ENCODE data around the gene RABGAP1L. TPM values are rescaled to one million over a fixed set of nuclear protein-coding genes. Genes with fewer than 3 reads are reported as not detected.
"Not testable (repeated sequence)": the region's sequence is repeated elsewhere in the genome, so short reads cannot be mapped to it uniquely, and the experiment has no call there.

Gene RABGAP1L
- total RNA-seq, 6 experiments from 2014 or later, result 11.7 to 23.1 (median 18.5) TPM

- Histone ChIP-seq H3K9me3 (no peaks in the 10 kb centered on the region), H3K27ac (no peak overlapping the region), H3K4me3 (no peak overlapping the region), H3K36me3 (no peaks in the 10 kb centered on the region), H3K27me3 (no peaks in the 10 kb centered on the region), H3K4me1 (no peaks in the 10 kb centered on the region)
- WGBS (ENCODE audit: insufficient coverage, low coverage, low lambda C conversion rate, missing lambda C conversion rate), result 41% methylated on average over 6 of the region's 19 CpGs
- intact Hi-C loops (cut with DNase I), result no loop called here
- TF ChIP-seq POLR2A (IDR thresholded peaks at IDR 0.05), result no peak
- TF ChIP-seq, protein P1, sequence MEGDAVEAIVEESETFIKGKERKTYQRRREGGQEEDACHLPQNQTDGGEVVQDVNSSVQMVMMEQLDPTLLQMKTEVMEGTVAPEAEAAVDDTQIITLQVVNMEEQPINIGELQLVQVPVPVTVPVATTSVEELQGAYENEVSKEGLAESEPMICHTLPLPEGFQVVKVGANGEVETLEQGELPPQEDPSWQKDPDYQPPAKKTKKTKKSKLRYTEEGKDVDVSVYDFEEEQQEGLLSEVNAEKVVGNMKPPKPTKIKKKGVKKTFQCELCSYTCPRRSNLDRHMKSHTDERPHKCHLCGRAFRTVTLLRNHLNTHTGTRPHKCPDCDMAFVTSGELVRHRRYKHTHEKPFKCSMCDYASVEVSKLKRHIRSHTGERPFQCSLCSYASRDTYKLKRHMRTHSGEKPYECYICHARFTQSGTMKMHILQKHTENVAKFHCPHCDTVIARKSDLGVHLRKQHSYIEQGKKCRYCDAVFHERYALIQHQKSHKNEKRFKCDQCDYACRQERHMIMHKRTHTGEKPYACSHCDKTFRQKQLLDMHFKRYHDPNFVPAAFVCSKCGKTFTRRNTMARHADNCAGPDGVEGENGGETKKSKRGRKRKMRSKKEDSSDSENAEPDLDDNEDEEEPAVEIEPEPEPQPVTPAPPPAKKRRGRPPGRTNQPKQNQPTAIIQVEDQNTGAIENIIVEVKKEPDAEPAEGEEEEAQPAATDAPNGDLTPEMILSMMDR (IDR thresholded peaks at IDR 0.05), result no peak
- ATAC-seq (peak in 2 of 4 donors; percentile 32 to 37), DNase-seq (no peak)
Measured at GRCh38 chr1:175043824-175044223, 884.5 kb downstream of the RABGAP1L start.

- H3K4me1 ChIP-seq; H3K36me3 ChIP-seq; H3K27ac ChIP-seq; intact Hi-C loops (cut with DNase I); H3K9me3 ChIP-seq; DNase-seq; H3K4me3 ChIP-seq; H3K27me3 ChIP-seq; ATAC-seq: not testable (repeated sequence)
- 81% methylated on average over 15 of the region's 18 CpGs for WGBS (ENCODE audit: insufficient coverage, low coverage, low lambda C conversion rate, missing lambda C conversion rate)
Measured at GRCh38 chr1:175044591-175044990, 885.3 kb downstream of the RABGAP1L start.

Small RNA genes lying within 50 kb of the gene (small RNA-seq; reads per million reads assigned to genes)
- gene BANF1P4, result 0 reads per million in 2 experiments
- 0 reads per million in 2 experiments for gene RF00019
- 0 reads per million in 2 experiments for gene RNU6-307P

Other genes starting within 250 kb of the RABGAP1L start
- 1,000 to 10,000 TPM; 1,325 to 2,875 (median 2,199) TPM for gene SERPINC1, start 242.2 kb upstream of the RABGAP1L start, total RNA-seq
- gene RC3H1, start 137.2 kb upstream of the RABGAP1L start, total RNA-seq, result 10 to 100 TPM; 15.7 to 22.2 (median 17.7) TPM

Measured in right lobe of liver (tissue), 6 donors.